ENCODE results near the gene KCNRG. TPM values are rescaled to one million over a fixed set of nuclear protein-coding genes. Genes with fewer than 3 reads are reported as not detected.

Gene KCNRG
- total RNA-seq, 1 experiment from 2014 or later: 0.15 TPM

DNA sequence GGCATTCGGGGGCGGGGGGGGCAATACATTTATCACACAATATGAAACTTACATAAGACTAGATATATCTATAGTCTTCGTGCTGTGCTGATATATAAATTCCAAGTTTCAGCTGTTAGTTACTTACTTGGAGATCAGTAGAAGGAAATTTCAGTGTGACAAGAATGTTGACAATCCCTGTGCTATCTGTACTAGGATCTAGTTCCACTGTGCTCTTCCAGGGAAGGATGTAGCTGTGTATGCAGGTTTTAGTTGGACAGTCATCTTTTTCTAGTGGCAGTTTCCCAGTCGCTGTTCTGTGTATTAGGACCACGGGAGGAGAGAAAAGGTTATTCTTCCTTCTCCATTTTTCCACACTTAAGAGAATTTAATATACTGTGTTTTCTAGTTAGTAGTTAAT is 21.6 kb upstream of the KCNRG start:
- H3K4me3 ChIP-seq (ENCODE audit: low read length): no peak overlapping the region
- no peak overlapping the region for H3K9ac ChIP-seq (ENCODE audit: low read length)
- H3K79me2 ChIP-seq (ENCODE audit: low read length): peaks cover 16% of the 10 kb centered on the region
- peaks cover 8% of the 10 kb centered on the region for H3K4me1 ChIP-seq (ENCODE audit: insufficient read depth, low read length)
- H3K9me3 ChIP-seq (ENCODE audit: low read length): no peaks in the 10 kb centered on the region
- intact Hi-C loops (cut with micrococcal nuclease): no loop called here
- ATAC-seq: no peak
- no peak overlapping the region for H3K27ac ChIP-seq (ENCODE audit: low read length)
- no peaks in the 10 kb centered on the region; the same call in 1 of the 2 replicates for H3K36me3 ChIP-seq (ENCODE audit: low read depth, low read length)
- H3K27me3 ChIP-seq (ENCODE audit: low read length): no peaks in the 10 kb centered on the region
- H4K20me1 ChIP-seq (ENCODE audit: low read length): peaks cover 8% of the 10 kb centered on the region
- no TSS peak for BruUV-seq (replicated peaks)
- ChIA-PET POLR2A (ENCODE audit: unreplicated experiment) (no interaction called here), CTCF (no interaction called here)
- no peaks in the 10 kb centered on the region for H3F3A ChIP-seq (ENCODE audit: low read length, unreplicated experiment)
- no peak for TF ChIP-seq EZH2phosphoT487 (IDR thresholded peaks at IDR 0.05; ENCODE audit: borderline replicate concordance, low read length)
- TF ChIP-seq EZH2 (IDR thresholded peaks at IDR 0.05; ENCODE audit: low read length, unreplicated experiment): no peak
- TF ChIP-seq CTCF (conservative IDR thresholded peaks at IDR 0.05; ENCODE audit: low read depth, low read length): no peak
- no peaks in the 10 kb centered on the region for H3K9me2 ChIP-seq (replicated peaks; ENCODE audit: low read length)
- no peak overlapping the region for H2AFZ ChIP-seq (ENCODE audit: low read length)
- no peak overlapping the region for H3K4me2 ChIP-seq (ENCODE audit: low read length)
- DNase-seq: no peak

GRCh38 chr13:49995625-49996101 is 19.6 kb upstream of the KCNRG start:
- Histone ChIP-seq H4K20me1 (ENCODE audit: low read length) (peaks cover 8% of the 10 kb centered on the region), H3K4me3 (ENCODE audit: low read length) (peak overlapping the region; percentile 77), H3K4me1 (ENCODE audit: insufficient read depth, low read length) (peaks cover 23% of the 10 kb centered on the region), H3K9ac (ENCODE audit: low read length) (peak overlapping the region; percentile 96), H3K9me3 (ENCODE audit: low read length) (no peaks in the 10 kb centered on the region), H3K79me2 (ENCODE audit: low read length) (peaks cover 34% of the 10 kb centered on the region), H3K27me3 (ENCODE audit: low read length) (no peaks in the 10 kb centered on the region), H2AFZ (ENCODE audit: low read length) (0 out of 2 replicates have a peak overlapping the region, but pooled peaks have one; percentile 91), H3K36me3 (ENCODE audit: low read depth, low read length) (peaks cover 4% of the 10 kb centered on the region; the same call in 1 of the 2 replicates), H3K27ac (ENCODE audit: low read length) (no peak overlapping the region), H3K9me2 (replicated peaks; ENCODE audit: low read length) (no peaks in the 10 kb centered on the region), H3F3A (ENCODE audit: low read length, unreplicated experiment) (no peaks in the 10 kb centered on the region), H3K4me2 (ENCODE audit: low read length) (peak overlapping the region; percentile 87)
- ATAC-seq (no peak), DNase-seq (no peak)
- no peak for TF ChIP-seq CTCF (conservative IDR thresholded peaks at IDR 0.05; ENCODE audit: low read depth, low read length)
- no peak for TF ChIP-seq EZH2 (IDR thresholded peaks at IDR 0.05; ENCODE audit: low read length, unreplicated experiment)
- no peak for TF ChIP-seq EZH2phosphoT487 (IDR thresholded peaks at IDR 0.05; ENCODE audit: borderline replicate concordance, low read length)
- ChIA-PET CTCF (no interaction called here), POLR2A (ENCODE audit: unreplicated experiment) (no interaction called here)
- intact Hi-C loops (cut with micrococcal nuclease): loop anchor here (5.0 kb wide), 2 partner anchors 807 to 917 kb away; no protein-coding TSS in a partner anchor
- BruUV-seq (replicated peaks): TSS peak; percentile 67

Data from PC-3 (cell line).